K562 (cell line): Measurements from ENCODE around the gene ZNF547. TPM values are rescaled to one million over a fixed set of nuclear protein-coding genes. Genes with fewer than 3 reads are reported as not detected.

ENCODE experiments used
- ARID3B ChIP-seq: fragments of 250-450 bp; sonication (Bioruptor Pico); IDR thresholded peaks from 2 replicates; pipeline ENCODE4 v1.4.0; 2020; ENCODE audit warnings: borderline replicate concordance
- CBX2 ChIP-seq: fragments of 200-600 bp; sonication (generic); IDR thresholded peaks from one replicate; pipeline ENCODE4 v1.6.1; 2012; ENCODE audit warnings: mild to moderate bottlenecking, low read length, inconsistent platforms; ENCODE audit not compliant: insufficient read depth, poor library complexity, severe bottlenecking
- CREB3L1 ChIP-seq: fragments of 450-650 bp; IDR thresholded peaks from 2 replicates; pipeline ENCODE4 v1.6.1; 2014; ENCODE audit warnings: low read depth, mild to moderate bottlenecking, moderate library complexity, borderline replicate concordance
- DACH1 ChIP-seq: fragments of 450-650 bp; IDR thresholded peaks from 2 replicates; pipeline ENCODE4 v1.6.1; 2018; ENCODE audit not compliant: partially characterized antibody
- GABPA ChIP-seq: fragments of 200-800 bp; sonication (Bioruptor generic); conservative IDR thresholded peaks from 2 replicates; pipeline ENCODE4 v1.6.1; 2016; ENCODE audit warnings: low read depth, missing genetic modification characterization, missing compliant biosample characterization
- GTF2A2 ChIP-seq: IDR thresholded peaks from 2 replicates; pipeline ENCODE4 v1.6.1; 2016; ENCODE audit warnings: mild to moderate bottlenecking, missing genetic modification characterization, missing compliant biosample characterization
- HDAC8 ChIP-seq: fragments of 450-650 bp; IDR thresholded peaks from 2 replicates; pipeline ENCODE4 v1.6.1; 2016; ENCODE audit warnings: mild to moderate bottlenecking, missing genetic modification characterization, moderate library complexity, missing compliant biosample characterization
- MAZ ChIP-seq, 2 experiments: fragments of 450-650 bp in 1 of 2; sonication (generic) in 1 of 2; formaldehyde crosslinking; IDR thresholded peaks in 1 of 2; conservative IDR thresholded peaks in 1 of 2; 2 replicates each; pipeline versions ENCODE4 v1.4.0 to v1.5.0; 2020; ENCODE audit warnings: mild to moderate bottlenecking in 1 of 2, missing genetic modification reagents in 1 of 2
- PBX2 ChIP-seq, 2 experiments: IDR thresholded peaks in 1 of 2; conservative IDR thresholded peaks in 1 of 2; 2 replicates each; pipeline ENCODE4 v1.6.1; 2016; ENCODE audit warnings: low read depth in 2 of 2, mild to moderate bottlenecking in 1 of 2, missing compliant biosample characterization in 1 of 2, missing genetic modification characterization in 1 of 2, moderate library complexity in 1 of 2
- RCOR1 ChIP-seq, 2 experiments: IDR thresholded peaks; 2 replicates each; pipeline ENCODE4 v1.6.1; 2012; ENCODE audit warnings: low read depth in 2 of 2, low read length in 2 of 2, borderline replicate concordance in 1 of 2, improper control_type of control experiment in 1 of 2
- SRSF9 ChIP-seq: fragments of 200-400 bp; formaldehyde crosslinking; IDR thresholded peaks from 2 replicates; pipeline ENCODE4 v1.6.1; 2017; ENCODE audit warnings: low read depth, low read length, borderline replicate concordance
- ZBTB2 ChIP-seq: fragments of 450-650 bp; IDR thresholded peaks from 2 replicates; pipeline ENCODE4 v1.6.1; 2016; ENCODE audit warnings: antibody characterized with exemption
- ZNF324 ChIP-seq: fragments of 250-450 bp; sonication (Bioruptor Pico); IDR thresholded peaks from 2 replicates; pipeline ENCODE4 v1.4.0; 2020; ENCODE audit warnings: mild to moderate bottlenecking
- ZNF740 ChIP-seq, 3 experiments: fragments of 200-800 bp in 1 of 3; sonication (Bioruptor generic) in 1 of 3; sonication (generic) in 1 of 3; formaldehyde crosslinking in 1 of 3; IDR thresholded peaks; 2 replicates each; pipeline versions ENCODE4 v1.6.1 to v1.8.0; 2016 to 2022; ENCODE audit warnings: mild to moderate bottlenecking in 2 of 3, missing compliant biosample characterization in 2 of 3, missing genetic modification characterization in 2 of 3, missing genetic modification reagents in 1 of 3
- polyA plus RNA-seq, 8 experiments: library from polyadenylated mRNA; depleted of rRNA in 4 of 8; stranded (reverse) in 5 of 8; unstranded in 3 of 8; fragments of >200 nt; fragmentation: Nextera tagmentation in 2 of 8; fragmentation: Illumina TruSeq in 1 of 8; extraction: Ambion mirVana in 2 of 8; extraction: Trizol in 1 of 8; gene quantifications; 2 replicates each; pipeline versions ENCODE4 v1.2.1 to v1.2.3, GENCODE V29; 2011 to 2014; ENCODE audit warnings: inconsistent platforms in 1 of 8, missing spikeins in 1 of 8
- total RNA-seq, 7 experiments: library from RNA; depleted of rRNA in 6 of 7; stranded (reverse); fragments of >200 nt in 6 of 7; fragmentation: Illumina TruSeq in 2 of 7; extraction: Trizol in 2 of 7; gene quantifications; 2 replicates each; pipeline versions ENCODE4 v1.2.1 to v1.2.3, GENCODE V29; 2011 to 2021; ENCODE audit warnings: low replicate concordance in 1 of 7

ZNF547 gene
- total and polyA plus RNA-seq, 9 of the 15 experiments (the other 6 are each of a cell fraction or from before 2014, with no cell fraction given): 0.03 to 0.96 (median 0.30) TPM

- TF ChIP-seq HDAC8 (tag) (no peak), ARID3B (CRISPR knock-in tag) (no peak), ZNF324 (no peak), GABPA (tag) (peak; percentile 95), ZBTB2 (peak; percentile 86), RCOR1 (IDR thresholded peaks at IDR 0.05; ENCODE audit: borderline replicate concordance in 1 of 2, low read depth in 2 of 2, low read length in 2 of 2) (no peak), GTF2A2 (no peak), ZNF740 (CRISPR knock-in tag; IDR thresholded peaks at IDR 0.05) (no peak), ZNF740 (tag; IDR thresholded peaks at IDR 0.05) (no peak), DACH1 (no peak), CBX2 (no peak), SRSF9 (no peak), CREB3L1 (peak; percentile 73), MAZ (CRISPR knock-in tag; conservative IDR thresholded peaks at IDR 0.05 in 1 of 2, IDR thresholded peaks at IDR 0.05 in 1 of 2) (no peak; a peak in 2 of 4 replicates), PBX2 (CRISPR knock-in tag; IDR thresholded peaks at IDR 0.05; ENCODE audit: low read depth) (no peak), PBX2 (tag; conservative IDR thresholded peaks at IDR 0.05; ENCODE audit: low read depth) (peak; percentile 97)
Measured at GRCh38 chr19:57410877-57411671, 47.7 kb downstream of the ZNF547 start, which contains the start of gene ZNF17 (continued).
